Right lobe of liver (tissue), 6 donors: ENCODE results near the gene PRKCQ. TPM values are rescaled to one million over a fixed set of nuclear protein-coding genes. Genes with fewer than 3 reads are reported as not detected.

Source experiments
- ATAC-seq, 4 donors: fragments of 200-7000 bp; cut with Tn5 transposase; one replicate each; pipeline ENCODE4 v1.9.1; 2020; ENCODE audit warnings: mild to moderate bottlenecking in 4 of 4, moderate library complexity in 4 of 4
- DNase-seq, 3 donors: peaks; one replicate each; pipeline ENCODE4 v3.0.0-alpha.2; 2020
- H3K27ac ChIP-seq, 3 donors: fragments of 200-600 bp; one replicate each; pipeline ENCODE4 v1.8.0; 2022
- H3K27me3 ChIP-seq, 2 donors: fragments of 200-600 bp; one replicate each; pipeline ENCODE4 v1.8.0; 2022
- H3K36me3 ChIP-seq, 4 donors: fragments of 200-600 bp; sonication (generic) in 1 of 4; one replicate each; pipeline versions ENCODE4 v1.5.1 to v1.8.0; 2017 to 2022; ENCODE audit warnings: control low read depth in 1 of 4
- H3K4me1 ChIP-seq, 4 donors: fragments of 200-600 bp; sonication (generic) in 1 of 4; one replicate each; pipeline versions ENCODE4 v1.5.1 to v1.8.0; 2017 to 2022; ENCODE audit warnings: control low read depth in 1 of 4
- H3K4me3 ChIP-seq, 3 donors: fragments of 200-600 bp; one replicate each; pipeline ENCODE4 v1.8.0; 2022
- H3K9me3 ChIP-seq, 4 donors: fragments of 200-600 bp; sonication (generic) in 1 of 4; one replicate each; pipeline versions ENCODE4 v1.5.1 to v1.8.0; 2017 to 2022; ENCODE audit warnings: control low read depth in 1 of 4
- CTCF ChIP-seq, 4 donors: fragments of 200-600 bp in 3 of 4; fragments of 450-650 bp in 1 of 4; IDR thresholded peaks; one replicate each; pipeline versions ENCODE4 v1.5.1 to v1.8.0; 2016 to 2022; ENCODE audit warnings: antibody characterized with exemption in 4 of 4, mild to moderate bottlenecking in 2 of 4
- POLR2A ChIP-seq: fragments of 450-650 bp; IDR thresholded peaks from one replicate; pipeline ENCODE4 v1.6.1; 2017; ENCODE audit warnings: antibody characterized with exemption, mild to moderate bottlenecking
- WGBS: methylation state at CpG from one replicate; pipeline ENCODE4 v1.1.6; 2018; ENCODE audit warnings: low coverage, low lambda C conversion rate; ENCODE audit not compliant: insufficient coverage; ENCODE audit errors: missing lambda C conversion rate; 5-methylcytosine and 5-hydroxymethylcytosine counted together
- intact Hi-C, 2 donors: fragments of 100-400 bp; cut with DNase I; formaldehyde crosslinking; loops; one replicate each; pipeline versions ENCODE4 v1.11.2 to v1.14.1; 2022
- total RNA-seq, 6 experiments: library from RNA; depleted of rRNA in 2 of 6; stranded (reverse); fragments of >200 nt in 2 of 6; fragmentation: NEBNext Ultra II Directional in 3 of 6; extraction: Animal tissue kit (Norgen Biotek cat#: 25700) in 3 of 6; gene quantifications; one replicate each; pipeline versions ENCODE4 v1.1.0 to v1.2.4, GENCODE V29; 2016 to 2023
- donor health status: DM: no; HTN: yes; CAD: no.
- donor health status: DM: no; HTN: no; CAD: no.
- donor health status: DM: no; HTN: no; CAD: no.
- donor health status: DM: no; HTN: yes; CAD: no.
- donor health status: DM: no; HTN: yes; CAD: no.

The PRKCQ gene
- total RNA-seq, 6 experiments from 2014 or later, result 0.12 to 0.60 (median 0.16) TPM

GRCh38 chr10:6409971-6410643 is 170.0 kb downstream of the PRKCQ start:
- H3K27ac ChIP-seq, result no peak overlapping the region
- intact Hi-C loops, result loop anchor here in 1 of 2 donors (10.0 kb wide), 1 partner anchor 305 kb away; no protein-coding TSS in a partner anchor
- no peak overlapping the region for H3K4me3 ChIP-seq
- H3K36me3 ChIP-seq, result no peaks in the 10 kb centered on the region
- TF ChIP-seq POLR2A (no peak), CTCF (IDR thresholded peaks at IDR 0.05) (no peak)
- peaks cover 0 to 6% (median 0%) of the 10 kb centered on the region in 4 donors for H3K4me1 ChIP-seq
- DNase-seq (no peak), ATAC-seq (peak; percentile 64 to 74 (median 67))
- no peaks in the 10 kb centered on the region for H3K9me3 ChIP-seq
- WGBS, result 61% methylated on average over 2 of the region's 2 CpGs
- H3K27me3 ChIP-seq, result no peaks in the 10 kb centered on the region

GRCh38 chr10:6408799-6409198 is 171.3 kb downstream of the PRKCQ start:
- no peak overlapping the region for H3K4me3 ChIP-seq

GRCh38 chr10:6407034-6407721 is 172.9 kb downstream of the PRKCQ start:
- no peak for ATAC-seq
- Histone ChIP-seq H3K4me3 (no peak overlapping the region), H3K27me3 (no peaks in the 10 kb centered on the region), H3K9me3 (no peaks in the 10 kb centered on the region), H3K4me1 (peaks cover 0 to 6% (median 0%) of the 10 kb centered on the region in 4 donors), H3K27ac (no peak overlapping the region), H3K36me3 (no peaks in the 10 kb centered on the region)
- WGBS, result 76% methylated on average over 11 of the region's 11 CpGs
- TF ChIP-seq CTCF (IDR thresholded peaks at IDR 0.05) (no peak), POLR2A (no peak)
- no peak for DNase-seq
- intact Hi-C loops, result loop anchor here in 1 of 2 donors (10.0 kb wide), 1 partner anchor 302 kb away; no protein-coding TSS in a partner anchor

More at GRCh38 chr10:6408799-6409198, 171.3 kb downstream of the PRKCQ start:
- H3K27me3 ChIP-seq, result no peaks in the 10 kb centered on the region
- H3K27ac ChIP-seq, result no peak overlapping the region
- no peak for DNase-seq
- no peaks in the 10 kb centered on the region for H3K9me3 ChIP-seq
- intact Hi-C loops, result loop anchor here in 1 of 2 donors (10.0 kb wide), 1 partner anchor 304 kb away; no protein-coding TSS in a partner anchor
- no peak for ATAC-seq
- H3K36me3 ChIP-seq, result no peaks in the 10 kb centered on the region
- 91% methylated on average over 3 of the region's 3 CpGs for WGBS
- peaks cover 0 to 6% (median 0%) of the 10 kb centered on the region in 4 donors for H3K4me1 ChIP-seq
- TF ChIP-seq POLR2A (no peak), CTCF (IDR thresholded peaks at IDR 0.05) (no peak)

GRCh38 chr10:6406220-6407033 is 173.6 kb downstream of the PRKCQ start:
- Histone ChIP-seq H3K4me1 (peaks cover 0 to 7% (median under 1%) of the 10 kb centered on the region in 4 donors), H3K27ac (no peak overlapping the region), H3K27me3 (no peaks in the 10 kb centered on the region), H3K9me3 (no peaks in the 10 kb centered on the region), H3K4me3 (no peak overlapping the region), H3K36me3 (no peaks in the 10 kb centered on the region)
- 53% methylated on average over 10 of the region's 10 CpGs for WGBS
- intact Hi-C loops, result loop anchor here in 1 of 2 donors (10.0 kb wide), 1 partner anchor 302 kb away; no protein-coding TSS in a partner anchor
- no peak for DNase-seq
- ATAC-seq, result no peak
- TF ChIP-seq CTCF (IDR thresholded peaks at IDR 0.05) (peak; percentile 36 to 44 (median 40)), POLR2A (no peak)
